Measurements from ENCODE around the gene PLCXD1.

DNA sequence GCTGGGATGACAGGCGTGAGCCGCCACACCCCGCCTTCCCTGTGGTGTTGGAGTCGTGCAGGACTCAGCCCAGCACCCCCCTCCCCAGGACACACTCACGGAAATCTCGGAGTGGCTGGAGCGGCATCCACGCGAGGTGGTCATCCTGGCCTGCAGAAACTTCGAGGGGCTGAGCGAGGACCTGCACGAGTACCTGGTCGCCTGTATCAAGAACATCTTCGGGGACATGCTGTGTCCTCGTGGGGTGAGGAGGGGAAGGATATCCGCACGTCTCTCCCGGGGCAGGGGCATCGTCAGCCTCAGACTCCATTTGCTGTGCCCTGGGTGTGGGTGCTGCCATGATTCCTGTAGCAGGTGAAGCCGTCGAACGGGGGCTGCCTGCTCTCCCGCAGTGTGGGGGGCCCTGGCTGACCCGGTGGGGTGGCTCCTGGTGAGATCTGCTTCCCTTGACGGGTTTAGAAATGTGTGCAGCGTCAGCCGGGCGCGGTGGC lies 10.3 kb downstream of the PLCXD1 start:
- TF ChIP-seq CTCF (IDR thresholded peaks at IDR 0.05) (no peak), POLR2A (IDR thresholded peaks at IDR 0.05) (no peak)

Data from ovary (tissue), 3 donors.